ENCODE measurements around the gene TMIE.
"Not testable (repeated sequence)": the region's sequence is repeated elsewhere in the genome, so short reads cannot be mapped to it uniquely, and the experiment has no call there.

The TMIE gene

DNA sequence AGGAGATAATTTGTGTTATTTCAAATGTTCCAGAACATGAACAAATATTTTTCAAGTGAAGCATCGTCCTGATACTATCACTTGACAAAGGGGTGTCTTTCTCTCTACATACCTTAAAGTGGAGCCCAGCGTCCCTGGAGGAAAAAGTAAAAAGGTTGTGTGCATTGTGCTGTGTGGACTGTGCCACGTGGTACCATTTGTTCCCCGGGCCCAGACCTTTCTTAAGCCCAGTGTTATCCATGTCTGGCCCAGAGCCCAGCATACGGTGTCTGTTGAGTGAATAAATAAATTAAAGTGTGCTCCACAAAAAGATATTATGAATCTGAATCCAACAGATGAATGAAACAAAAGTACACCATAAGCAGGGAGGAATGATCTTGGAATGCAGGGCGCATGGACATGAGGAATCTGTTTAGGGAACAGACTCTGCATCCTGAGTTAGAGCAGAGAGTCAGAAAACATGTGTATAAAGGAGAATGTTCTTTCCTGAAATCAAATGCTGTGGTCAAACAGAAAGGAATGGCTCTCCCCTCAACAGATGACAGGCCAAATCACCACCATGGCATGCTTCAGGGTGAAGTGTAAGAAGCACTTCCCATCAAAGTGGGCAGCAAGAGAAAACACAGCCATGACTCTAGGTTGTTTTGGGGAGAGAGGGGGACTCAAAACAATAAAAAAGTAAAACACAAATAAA, 24.6 kb downstream of the TMIE start:
- DNase-seq (ENCODE audit: low read depth): peak; percentile 79

DNA sequence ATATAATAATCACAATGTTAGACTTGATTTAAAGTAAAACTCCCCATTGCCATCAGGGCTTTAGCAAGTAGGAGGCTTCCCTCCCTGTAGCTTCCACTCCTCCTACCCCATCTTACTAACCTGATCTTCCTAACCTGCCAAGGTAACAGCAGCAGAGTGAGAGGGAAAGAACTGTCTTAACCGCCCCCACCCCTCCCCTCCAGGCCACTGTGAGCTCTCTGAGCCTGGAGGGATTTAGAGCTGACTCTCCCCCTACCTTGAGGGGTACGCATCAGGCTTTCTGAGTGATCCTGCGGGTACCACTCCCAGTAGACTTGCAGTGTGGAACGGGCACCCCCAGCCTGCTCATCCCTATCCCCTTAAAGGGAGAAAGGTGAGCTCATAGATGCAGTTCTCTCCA, 27.8 kb downstream of the TMIE start:
- DNase-seq (ENCODE audit: low read depth): no peak

DNA sequence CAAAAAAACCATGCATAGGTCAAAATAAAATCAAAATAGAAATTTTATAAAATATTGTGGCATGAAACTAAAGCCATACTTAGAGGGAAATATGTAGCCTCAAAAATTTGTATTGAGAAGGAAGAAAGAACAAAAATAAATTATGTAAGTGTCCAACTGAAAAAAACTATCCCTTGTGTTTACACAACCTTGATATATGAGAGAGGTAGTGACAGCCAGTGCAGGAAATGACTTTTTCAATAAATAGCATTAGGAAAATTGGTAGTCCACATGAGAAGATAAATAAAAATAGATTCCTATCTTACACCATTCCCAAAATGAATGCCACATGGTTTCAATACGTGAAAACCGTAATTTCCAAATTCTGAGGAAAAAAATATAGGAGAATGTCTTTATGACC, 29.6 kb downstream of the TMIE start:
- no peak for DNase-seq (ENCODE audit: low read depth)

DNA sequence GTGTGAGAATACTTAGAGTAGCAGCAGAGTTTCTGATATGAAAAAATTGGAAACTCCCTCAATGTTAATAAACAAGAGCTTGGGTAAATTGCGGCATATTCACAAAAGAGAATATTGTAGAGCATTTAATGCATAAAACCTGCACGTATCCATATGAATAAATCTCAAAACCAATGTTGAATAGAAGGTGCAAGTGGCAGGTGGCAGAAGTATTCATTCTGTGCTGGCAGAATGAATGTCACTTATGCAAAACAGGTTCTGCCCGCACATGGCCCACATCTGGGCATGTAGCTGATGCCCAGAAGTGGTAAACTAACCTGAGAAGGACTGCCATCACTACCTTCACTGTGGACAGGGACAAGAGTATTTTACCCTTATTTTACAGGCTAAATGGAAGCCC, 30.6 kb downstream of the TMIE start:
- DNase-seq (ENCODE audit: low read depth): no peak

DNA sequence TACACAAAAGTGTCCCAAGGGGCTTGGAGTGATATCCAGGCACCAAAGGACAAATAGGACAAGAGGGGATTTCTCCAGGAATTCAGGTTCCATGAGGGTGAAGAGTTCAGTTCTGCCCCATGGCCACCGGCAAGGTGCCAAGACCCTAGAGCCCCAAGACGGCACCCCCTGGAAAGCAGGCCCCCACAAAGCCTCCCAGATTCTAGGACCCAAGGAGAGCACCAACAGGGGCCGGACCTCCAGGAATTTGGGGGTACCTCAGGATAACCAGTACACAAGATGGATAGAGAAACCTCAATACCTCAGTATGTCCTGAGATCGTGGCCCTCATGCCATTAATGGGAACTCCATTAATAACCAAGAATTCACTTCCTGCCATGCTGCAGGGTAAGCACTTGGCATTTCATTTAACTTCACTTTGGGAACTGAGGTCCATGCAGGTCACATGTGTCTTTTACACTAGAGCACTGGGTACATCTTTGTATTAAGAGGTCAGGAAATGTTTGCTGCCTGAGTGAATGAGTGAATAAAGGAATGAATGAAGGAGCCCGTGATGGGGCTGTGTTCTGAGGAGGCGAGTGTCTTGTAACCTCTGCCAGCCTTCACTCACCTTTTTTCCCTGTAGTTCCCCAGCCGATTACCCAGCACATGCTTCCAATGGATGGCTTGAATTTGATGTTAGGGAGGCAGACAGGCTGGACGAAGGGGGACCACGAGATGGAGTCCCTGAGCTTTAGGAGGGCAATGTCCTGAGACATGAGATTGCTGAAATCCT, 32.0 kb downstream of the TMIE start:
- DNase-seq (ENCODE audit: low read depth): no peak

DNA sequence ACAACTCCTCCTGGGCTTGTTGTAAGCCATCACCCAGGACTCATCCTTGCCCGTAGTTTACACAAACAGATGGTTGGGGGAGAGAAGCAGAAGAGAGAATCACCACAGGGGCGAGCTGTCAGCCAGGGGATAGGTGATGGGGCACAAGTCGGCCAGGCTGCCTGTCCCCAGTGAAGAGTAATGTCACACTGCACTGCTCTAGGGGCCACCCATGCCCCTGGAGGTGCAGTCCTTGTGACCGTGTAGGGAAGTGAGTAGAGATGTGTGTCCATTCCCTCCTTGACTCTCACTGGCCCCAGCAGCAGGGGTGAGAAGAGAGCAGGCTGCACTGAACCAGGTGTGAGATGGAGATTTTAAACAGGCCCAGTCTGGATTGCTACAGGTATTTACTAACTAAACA, 33.6 kb downstream of the TMIE start:
- DNase-seq (ENCODE audit: low read depth): no peak

DNA sequence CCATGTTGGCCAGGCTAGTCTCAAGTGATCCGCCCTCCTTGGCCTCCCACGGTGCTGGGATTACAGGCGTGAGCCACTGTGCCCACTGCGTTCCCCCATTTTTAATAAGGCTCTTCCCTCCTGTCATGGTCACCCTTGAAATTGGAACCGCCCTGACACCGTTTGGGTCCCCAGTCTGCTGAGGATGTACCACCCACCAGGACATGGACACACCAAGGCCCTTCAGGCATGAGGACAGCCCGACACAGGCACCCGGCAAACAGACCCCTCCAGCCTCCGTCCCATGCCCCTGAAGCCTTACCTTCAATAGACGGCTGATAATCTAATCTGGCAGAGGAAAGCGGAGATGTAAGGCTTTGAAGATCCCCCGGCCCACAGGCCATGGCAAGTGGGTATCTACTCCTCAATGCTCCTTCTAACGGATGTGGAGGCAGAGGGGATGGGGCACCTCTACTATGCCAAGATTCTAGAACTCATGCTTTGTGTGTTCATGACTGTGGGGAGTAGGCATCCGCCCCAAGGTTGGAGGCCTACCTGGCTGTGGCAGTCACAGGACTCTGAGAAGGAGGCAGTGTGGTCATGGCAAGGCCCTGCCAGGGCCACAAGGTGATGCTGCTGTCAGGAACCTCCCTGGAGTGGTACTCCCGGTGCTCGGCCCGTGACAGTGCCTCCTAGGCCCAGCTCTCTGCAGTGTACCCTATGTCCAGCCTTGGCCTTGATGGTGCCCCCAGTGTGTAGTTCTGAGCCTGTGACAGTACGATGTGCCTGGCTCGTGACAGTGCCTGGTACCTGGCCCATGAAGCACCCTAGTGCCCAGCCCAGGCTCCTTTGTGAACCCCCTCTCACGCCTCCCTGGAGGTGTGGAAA, 35.0 kb downstream of the TMIE start:
- no peak for DNase-seq (ENCODE audit: low read depth)

DNA sequence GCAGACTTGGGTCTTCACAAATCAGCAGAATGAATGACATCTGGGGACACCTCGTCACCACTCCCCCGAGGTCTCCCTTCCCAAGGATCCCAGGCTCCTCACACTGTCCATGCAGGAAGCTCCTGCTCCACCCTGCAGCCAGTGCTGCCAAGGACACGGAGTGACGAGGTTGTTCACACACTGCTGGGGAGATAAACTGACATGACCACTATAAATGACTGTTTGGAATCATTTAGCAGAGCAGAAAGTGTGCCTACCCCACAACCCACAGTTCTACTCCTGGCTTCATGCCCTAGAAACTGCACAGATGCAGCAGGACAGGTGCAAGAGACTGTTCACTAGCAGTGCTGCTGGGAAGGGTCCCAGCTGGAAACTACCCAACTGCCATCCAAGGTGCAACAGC, 36.1 kb downstream of the TMIE start:
- no peak for DNase-seq (ENCODE audit: low read depth)

DNA sequence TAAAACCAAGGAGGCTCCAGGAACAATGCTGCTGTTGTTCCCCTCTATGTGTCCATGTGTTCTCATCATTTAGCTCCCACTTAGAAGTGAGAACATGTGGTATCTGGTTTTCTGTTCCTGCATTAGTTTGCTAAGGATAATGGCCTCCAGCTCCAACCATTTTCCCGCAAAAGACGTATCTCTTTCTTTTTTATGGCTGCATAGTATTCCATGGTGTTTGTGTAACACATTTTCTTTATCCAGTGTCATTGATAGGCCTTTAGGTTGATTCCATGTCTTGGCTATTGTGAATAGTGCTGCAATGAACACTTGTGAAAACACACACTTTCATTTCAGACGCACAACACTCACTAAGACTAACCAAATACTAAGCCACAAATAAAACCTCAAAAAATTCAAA, 38.4 kb downstream of the TMIE start:
- not testable (repeated sequence) for DNase-seq (ENCODE audit: low read depth)

DNA sequence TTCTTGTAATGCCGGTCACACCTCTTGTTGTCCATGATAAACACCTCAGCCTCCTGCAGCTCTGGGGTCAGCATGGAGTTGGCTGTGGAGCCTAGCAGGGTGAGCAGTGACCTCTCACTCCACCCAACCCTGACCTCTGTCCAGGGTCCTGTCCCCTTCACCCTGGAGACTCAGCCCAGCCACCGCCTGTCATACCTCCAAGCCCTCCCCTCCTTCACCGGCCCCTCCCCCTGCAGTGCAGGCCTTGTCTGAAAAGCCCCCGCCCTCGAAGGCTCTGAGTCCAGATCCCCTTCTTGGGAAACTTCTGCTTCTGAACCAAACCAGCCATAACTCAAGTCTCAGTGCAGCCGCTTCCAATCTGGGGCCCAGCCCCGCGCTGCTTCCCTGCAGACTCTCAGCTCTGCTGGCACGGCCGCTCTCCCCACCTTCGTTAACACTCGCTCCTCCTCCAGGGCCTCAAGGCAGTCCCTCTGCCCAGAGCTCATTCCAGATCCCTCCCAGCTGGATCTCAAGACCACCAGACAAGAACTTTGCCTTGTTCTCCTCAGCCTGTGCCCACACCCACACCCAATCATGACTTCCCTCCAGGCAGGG, 41.9 kb downstream of the TMIE start:
- DNase-seq (ENCODE audit: low read depth): no peak

DNA sequence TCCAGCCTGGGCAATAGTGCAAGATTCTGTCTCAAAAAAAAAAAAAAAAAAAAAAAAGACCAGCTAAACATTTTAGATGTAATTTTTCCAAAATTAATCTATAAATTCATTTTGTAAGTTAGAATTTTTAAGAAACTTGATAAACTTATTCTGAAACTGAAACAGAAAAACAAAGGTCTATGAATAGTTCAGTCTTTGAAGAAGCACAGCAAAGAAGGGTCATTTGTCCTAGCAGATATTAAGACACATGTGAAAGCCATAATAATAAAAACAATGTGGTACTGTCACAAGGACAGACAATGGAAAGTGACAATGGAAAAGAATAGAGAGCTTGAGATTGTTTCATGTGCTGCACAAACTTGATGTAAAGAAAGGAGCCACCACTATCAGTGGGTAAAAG, 45.5 kb downstream of the TMIE start:
- DNase-seq (ENCODE audit: low read depth): no peak

DNA sequence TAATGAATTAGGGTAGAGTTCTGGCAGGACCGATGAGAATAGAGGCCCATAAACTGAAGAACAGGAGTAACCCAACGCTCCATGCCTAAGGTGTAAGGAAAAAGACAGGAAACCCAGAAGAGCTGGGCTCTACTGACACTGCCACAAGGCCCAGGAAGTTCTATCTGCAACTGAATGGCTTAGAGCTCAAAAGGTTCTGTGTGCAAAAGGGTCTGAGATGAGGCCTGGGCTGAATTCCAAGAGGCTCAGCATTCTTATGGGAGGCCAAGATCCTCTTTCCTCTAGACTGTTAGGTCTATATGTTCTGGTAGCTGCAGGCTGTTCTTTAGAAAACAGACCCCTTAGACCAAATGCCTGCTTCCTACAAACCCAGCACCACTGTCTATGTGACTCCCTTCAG, 47.0 kb downstream of the TMIE start:
- DNase-seq (ENCODE audit: low read depth): no peak

DNA sequence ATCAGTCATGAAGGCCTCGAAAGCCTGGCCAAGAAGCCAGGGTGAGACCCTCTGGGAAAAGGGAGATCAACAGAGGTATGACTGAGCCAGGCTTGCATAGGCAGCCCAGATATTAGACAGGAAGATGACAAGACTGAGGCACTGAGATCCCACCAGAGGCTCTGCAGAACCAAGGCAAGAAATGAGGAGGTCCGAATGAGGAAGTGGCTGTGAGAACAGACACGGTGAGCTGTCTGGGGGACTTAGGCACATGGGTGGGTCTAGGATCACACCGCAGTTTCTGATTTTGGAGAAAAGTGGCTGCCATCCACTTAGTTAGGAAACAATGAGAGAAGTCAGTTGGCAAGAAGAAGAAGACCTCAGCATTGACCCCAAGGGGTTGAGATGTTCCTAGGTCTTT, 47.9 kb downstream of the TMIE start:
- no peak for DNase-seq (ENCODE audit: low read depth)

DNA sequence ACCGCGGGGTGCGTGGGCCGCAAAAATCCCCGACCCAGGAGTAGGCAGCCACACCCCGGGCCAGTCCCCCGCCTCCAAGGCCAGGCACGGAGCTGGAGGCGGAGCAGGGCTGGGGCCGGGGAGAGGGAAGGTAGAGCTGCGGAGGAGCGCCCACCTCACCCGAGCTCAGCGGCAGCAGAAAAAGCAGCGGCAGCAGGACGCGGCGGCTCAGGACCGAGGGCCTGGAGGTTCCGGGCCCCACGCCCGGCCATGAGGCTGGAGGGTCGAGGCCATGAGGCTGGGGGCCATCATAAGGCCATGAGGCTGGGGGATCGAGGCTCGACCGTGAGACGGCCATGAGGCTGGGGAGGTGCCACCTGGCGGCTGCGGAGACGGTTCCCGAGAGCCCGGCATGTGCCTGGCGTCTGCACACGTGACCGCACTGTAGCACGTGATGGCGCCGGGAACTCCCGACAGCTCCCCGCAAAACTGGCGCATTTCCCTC, 49.4 kb downstream of the TMIE start:
- DNase-seq (ENCODE audit: low read depth): no peak

DNA sequence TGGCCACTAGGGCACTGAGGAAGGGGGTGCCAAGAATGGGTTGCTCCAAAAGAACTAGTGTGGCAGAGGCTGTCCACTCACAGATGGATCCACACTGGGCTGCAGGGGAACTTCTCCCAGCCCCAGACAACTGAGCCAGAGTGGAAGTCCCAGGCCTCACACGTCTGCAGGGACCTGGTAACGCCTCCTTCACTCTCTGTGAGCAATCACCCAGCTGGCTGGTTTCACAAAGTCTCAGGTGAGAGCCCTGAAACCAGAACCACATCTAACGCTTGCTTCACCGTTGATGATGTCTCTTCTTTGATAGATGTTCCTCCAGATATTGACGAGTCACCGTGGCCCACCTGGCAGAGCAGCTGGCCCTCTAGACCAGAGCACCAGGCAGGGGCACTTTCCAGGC, 51.9 kb downstream of the TMIE start:
- DNase-seq (ENCODE audit: low read depth): not testable (repeated sequence)

DNA sequence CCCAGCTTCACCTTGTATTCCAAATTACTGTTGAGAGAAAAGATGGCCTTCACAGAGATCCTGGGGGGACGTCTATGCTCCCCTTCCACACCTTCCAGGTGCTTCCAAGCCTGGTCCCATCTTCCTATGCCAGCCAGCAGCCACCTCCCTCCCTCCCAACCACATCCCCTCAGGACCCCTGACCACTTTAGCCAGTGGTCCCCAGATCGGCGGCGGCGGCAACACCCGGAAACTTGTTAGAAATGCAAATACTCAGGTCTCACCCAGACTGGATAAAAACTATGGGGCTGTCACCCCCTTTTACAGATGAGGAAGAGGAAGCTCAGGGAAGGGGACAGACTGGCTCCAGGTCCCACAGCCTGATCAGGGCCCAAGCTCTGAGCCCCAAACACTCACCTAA, 54.5 kb downstream of the TMIE start:
- no peak for DNase-seq (ENCODE audit: low read depth)

DNA sequence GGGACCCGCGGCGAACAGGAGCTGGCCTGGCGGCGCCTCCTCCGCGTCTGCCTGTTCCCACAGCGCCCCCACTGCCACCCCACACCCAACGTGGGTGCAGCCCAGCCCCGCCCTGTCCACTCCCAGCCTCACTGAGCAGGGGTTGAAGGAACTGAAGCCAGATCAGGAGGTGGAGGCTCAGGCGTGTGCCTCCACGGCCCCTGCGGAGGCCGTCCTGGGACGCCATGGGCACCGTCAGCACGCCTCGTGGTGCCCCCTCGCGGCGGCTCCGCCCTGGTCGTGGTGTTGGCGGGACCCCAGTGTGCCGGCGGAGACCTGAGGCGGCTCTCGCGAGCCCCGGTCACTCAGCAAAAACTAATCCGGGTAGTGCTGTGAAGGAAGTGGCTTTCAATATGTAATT, 55.5 kb downstream of the TMIE start:
- DNase-seq (ENCODE audit: low read depth): no peak

DNA sequence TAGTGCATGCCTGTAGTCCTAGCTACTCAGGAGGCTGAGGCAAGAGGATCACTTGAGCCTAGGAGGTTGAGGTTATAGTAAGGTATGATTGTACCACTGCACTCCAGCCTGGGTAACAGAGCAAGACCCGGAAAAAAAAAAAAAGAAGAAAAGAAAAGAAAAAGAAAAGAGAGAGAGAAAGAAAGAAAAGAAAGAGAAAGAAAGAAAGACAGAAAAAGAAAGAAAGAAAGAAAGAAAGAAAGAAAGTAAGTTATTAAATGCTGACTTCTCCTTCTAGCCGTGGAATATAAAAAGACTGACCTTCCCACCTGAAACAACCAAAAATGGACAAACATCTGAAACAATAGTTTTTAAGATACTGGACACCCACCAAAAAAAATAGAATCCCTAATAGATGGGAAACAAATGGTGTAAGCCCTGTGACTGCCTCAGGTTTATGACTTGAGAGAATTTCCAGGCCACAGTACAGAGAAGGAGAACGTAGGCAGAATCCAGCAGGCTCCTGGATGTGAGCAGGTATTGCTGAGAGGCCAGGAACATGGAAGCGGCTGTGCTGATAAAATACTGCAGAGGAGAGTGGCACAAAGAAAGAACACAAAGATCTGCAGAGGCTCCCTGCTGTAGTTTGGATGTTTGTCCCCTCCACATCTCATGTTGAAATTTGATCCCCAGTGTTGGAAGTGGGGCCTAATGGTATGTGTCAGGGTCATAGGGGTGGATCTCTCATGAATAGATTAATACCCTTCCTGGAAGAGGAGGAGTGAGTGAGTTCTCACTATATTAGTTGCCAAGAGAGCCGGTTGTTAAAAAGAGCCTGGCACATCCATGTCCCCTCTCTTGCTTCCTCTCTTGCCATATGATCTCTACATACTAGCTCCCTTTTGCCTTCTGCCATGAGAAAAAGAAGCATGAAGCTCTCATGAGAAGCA, 58.3 kb downstream of the TMIE start:
- no peak for DNase-seq (ENCODE audit: low read depth)

Measured in amniotic epithelial cell (primary cell).